H1 (cell line): Measurements from ENCODE around the gene RETREG1. TPM values are rescaled to one million over a fixed set of nuclear protein-coding genes. Genes with fewer than 3 reads are reported as not detected.
A peak's percentile ranks its signal among the peaks of the same experiment; 100 is the strongest.

Source experiments
- CTCF ChIA-PET: fragments of 300-600 bp; sonication (Branson Sonifier 250); formaldehyde crosslinking; loops from one replicate; lab custom pipeline; 2021; ENCODE audit not compliant: partially characterized antibody; lab: Charles Lee
- POLR2A ChIA-PET: fragments of 300-600 bp; sonication (Branson Sonifier 250); formaldehyde crosslinking; loops from one replicate; lab custom pipeline; 2021; ENCODE audit warnings: inconsistent platforms; ENCODE audit not compliant: partially characterized antibody; lab: Charles Lee
- DNase-seq, 2 experiments: peaks; one replicate each; pipeline versions ENCODE4 v3.0.0 to v3.0.0-alpha.2; 2010 to 2022; ENCODE audit warnings: low spot score in 2 of 2, low read depth in 1 of 2, mixed read lengths in 1 of 2
- FAIRE-seq: peaks from 2 replicates; lab custom pipeline; 2011; peaks lifted over from hg19 to GRCh38; lab: Jason Lieb, UNC
- H2AFZ ChIP-seq: 2 replicates; pipeline ENCODE4 v1.8.1; 2012; ENCODE audit warnings: low read length, inconsistent platforms
- H2AK5ac ChIP-seq: 2 replicates; pipeline ENCODE4 v1.6.1; 2013; ENCODE audit warnings: low read depth, low read length
- H2BK120ac ChIP-seq: replicated peaks from 2 replicates; pipeline ENCODE3; 2013; ENCODE audit warnings: low read depth, low read length, inconsistent platforms
- H2BK12ac ChIP-seq: 2 replicates; pipeline ENCODE4 v1.6.1; 2013; ENCODE audit warnings: low read depth, low read length
- H2BK15ac ChIP-seq: 2 replicates; pipeline ENCODE4 v1.6.1; 2013; ENCODE audit warnings: low read length
- H2BK20ac ChIP-seq: 2 replicates; pipeline ENCODE4 v1.6.1; 2013; ENCODE audit warnings: low read length
- H2BK5ac ChIP-seq: 2 replicates; pipeline ENCODE4 v1.6.1; 2013; ENCODE audit warnings: low read depth, low read length
- H3K14ac ChIP-seq: 2 replicates; pipeline ENCODE4 v1.6.1; 2013; ENCODE audit warnings: inconsistent platforms; ENCODE audit not compliant: insufficient read length
- H3K18ac ChIP-seq: 2 replicates; pipeline ENCODE4 v1.6.1; 2013; ENCODE audit warnings: low read length; ENCODE audit errors: extremely low read depth
- H3K23ac ChIP-seq: 2 replicates; pipeline ENCODE4 v1.6.1; 2013; ENCODE audit warnings: inconsistent platforms; ENCODE audit not compliant: insufficient read length
- H3K23me2 ChIP-seq: 2 replicates; pipeline ENCODE4 v1.6.1; 2013; ENCODE audit warnings: low read depth, low read length
- H3K27ac ChIP-seq: 2 replicates; pipeline ENCODE4 v1.6.1; 2011; ENCODE audit warnings: low read depth, low read length, inconsistent platforms
- H3K27me3 ChIP-seq, 4 experiments: replicated peaks in 1 of 4; 1 replicate in 1 of 4; 2 replicates in 3 of 4; pipeline versions ENCODE4 v1.6.1 to v1.8.1; 2011 to 2013; ENCODE audit warnings: low read length in 3 of 4, mild to moderate bottlenecking in 3 of 4, inconsistent platforms in 2 of 4, mixed read lengths in 2 of 4, moderate library complexity in 1 of 4; ENCODE audit not compliant: control insufficient read depth in 3 of 4, insufficient read depth in 3 of 4; ENCODE audit errors: extremely low read depth in 1 of 4
- H3K36me3 ChIP-seq, 4 experiments: 2 replicates each; pipeline versions ENCODE4 v1.6.1 to v1.8.1; 2011 to 2013; ENCODE audit warnings: mild to moderate bottlenecking in 4 of 4, low read length in 3 of 4, moderate library complexity in 2 of 4, control low read depth in 1 of 4, inconsistent platforms in 1 of 4; ENCODE audit not compliant: insufficient read depth in 4 of 4, control insufficient read depth in 2 of 4
- H3K4ac ChIP-seq: replicated peaks from 2 replicates; pipeline ENCODE3; 2013; ENCODE audit warnings: low read length, low read depth, mixed read lengths, inconsistent platforms; ENCODE audit not compliant: insufficient read length
- H3K4me1 ChIP-seq, 4 experiments: replicated peaks in 1 of 4; 1 replicate in 1 of 4; 2 replicates in 3 of 4; pipeline versions ENCODE4 v1.6.1 to v1.8.1; 2011 to 2013; ENCODE audit warnings: low read length in 3 of 4, inconsistent platforms in 2 of 4, mixed read lengths in 1 of 4; ENCODE audit not compliant: insufficient read depth in 4 of 4, control insufficient read depth in 3 of 4
- H3K4me2 ChIP-seq, 2 experiments: 2 replicates each; pipeline versions ENCODE4 v1.6.1 to v1.8.1; 2011 to 2013; ENCODE audit warnings: low read depth in 2 of 2, low read length in 2 of 2, control low read depth in 1 of 2, inconsistent platforms in 1 of 2, mild to moderate bottlenecking in 1 of 2; ENCODE audit not compliant: insufficient read depth in 1 of 2
- H3K4me3 ChIP-seq, 4 experiments: fragments of 200-600, 300-600 bp in 1 of 4; sonication (generic), shearing (Covaris generic), sonication (Bioruptor Twin) in 1 of 4; 2 replicates each; pipeline versions ENCODE4 v1.5.1 to v1.8.1; 2011 to 2016; ENCODE audit warnings: low read length in 4 of 4, low read depth in 3 of 4, control low read depth in 2 of 4, inconsistent platforms in 2 of 4, mild to moderate bottlenecking in 2 of 4, mixed read lengths in 1 of 4, moderate library complexity in 1 of 4; ENCODE audit not compliant: insufficient read depth in 2 of 4; ENCODE audit errors: extremely low read depth in 1 of 4
- H3K56ac ChIP-seq: replicated peaks from 2 replicates; pipeline ENCODE3; 2013; ENCODE audit warnings: low read depth, mild to moderate bottlenecking, mixed read lengths, low read length, inconsistent platforms; ENCODE audit not compliant: insufficient read length
- H3K79me1 ChIP-seq: 2 replicates; pipeline ENCODE4 v1.6.1; 2013; ENCODE audit warnings: low read depth, low read length, control low read depth
- H3K79me2 ChIP-seq, 2 experiments: 2 replicates each; pipeline versions ENCODE4 v1.6.1 to v1.8.1; 2012 to 2013; ENCODE audit warnings: low read length in 2 of 2, mild to moderate bottlenecking in 2 of 2, inconsistent platforms in 1 of 2; ENCODE audit not compliant: insufficient read depth in 2 of 2, control insufficient read depth in 1 of 2
- H3K9ac ChIP-seq, 4 experiments: replicated peaks in 1 of 4; 1 replicate in 1 of 4; 2 replicates in 3 of 4; pipeline versions ENCODE4 v1.6.1 to v1.8.1; 2011 to 2013; ENCODE audit warnings: low read depth in 3 of 4, low read length in 3 of 4, control low read depth in 2 of 4, mild to moderate bottlenecking in 2 of 4, moderate library complexity in 2 of 4, inconsistent platforms in 1 of 4; ENCODE audit errors: extremely low read depth in 1 of 4
- H3K9me3 ChIP-seq, 2 experiments: 2 replicates each; pipeline versions ENCODE4 v1.6.1 to v1.8.1; 2012 to 2013; ENCODE audit warnings: mild to moderate bottlenecking in 2 of 2, moderate library complexity in 2 of 2, control low read depth in 1 of 2, inconsistent platforms in 1 of 2, low read depth in 1 of 2, low read length in 1 of 2, mixed read lengths in 1 of 2; ENCODE audit not compliant: insufficient read depth in 2 of 2
- H4K20me1 ChIP-seq, 2 experiments: replicated peaks in 1 of 2; 2 replicates each; pipeline versions ENCODE3 to v1.8.1; 2011 to 2013; ENCODE audit warnings: inconsistent platforms in 2 of 2, low read length in 2 of 2, mild to moderate bottlenecking in 1 of 2; ENCODE audit not compliant: insufficient read depth in 2 of 2, control insufficient read depth in 1 of 2
- H4K5ac ChIP-seq: 2 replicates; pipeline ENCODE4 v1.6.1; 2013; ENCODE audit warnings: low read length, low read depth, mixed read lengths, inconsistent platforms; ENCODE audit not compliant: insufficient read length
- H4K8ac ChIP-seq: 2 replicates; pipeline ENCODE4 v1.8.0; 2013; ENCODE audit warnings: mild to moderate bottlenecking, moderate library complexity, low read length, inconsistent platforms; ENCODE audit not compliant: insufficient read depth; ENCODE audit errors: extremely low read depth
- H4K91ac ChIP-seq: replicated peaks from 2 replicates; pipeline ENCODE3; 2013; ENCODE audit warnings: low read length, mixed read lengths, inconsistent platforms; ENCODE audit not compliant: insufficient read length
- ASH2L ChIP-seq: fragments of 200-600, 300-600 bp; sonication (generic); IDR thresholded peaks from one replicate; pipeline ENCODE4 v1.7.1; 2017; ENCODE audit warnings: low read length
- EZH2 ChIP-seq: fragments of 200-600 bp; sonication (generic); IDR thresholded peaks from 2 replicates; pipeline ENCODE4 v1.7.1; 2012; ENCODE audit warnings: low read depth, mild to moderate bottlenecking, moderate library complexity, low read length, inconsistent platforms; ENCODE audit not compliant: severe bottlenecking
- GABPA ChIP-seq: IDR thresholded peaks from 2 replicates; pipeline ENCODE4 v1.6.1; 2011; ENCODE audit warnings: mild to moderate bottlenecking, low read length, moderate library complexity, borderline replicate concordance; ENCODE audit not compliant: insufficient read depth
- PHF8 ChIP-seq: fragments of 200-600 bp; sonication (generic); conservative IDR thresholded peaks from 2 replicates; pipeline ENCODE4 v1.7.1; 2012; ENCODE audit warnings: low read depth, mild to moderate bottlenecking, inconsistent platforms, low read length, moderate library complexity
- SP2 ChIP-seq: IDR thresholded peaks from 2 replicates; pipeline ENCODE4 v1.6.1; 2012; ENCODE audit warnings: mild to moderate bottlenecking, low read length, inconsistent platforms
- SUZ12 ChIP-seq: fragments of 200-600 bp; sonication (generic); IDR thresholded peaks from 2 replicates; pipeline ENCODE4 v1.6.1; 2012; ENCODE audit warnings: mild to moderate bottlenecking, inconsistent platforms, low read length, moderate library complexity, mixed read lengths
- YY1 ChIP-seq: IDR thresholded peaks from 2 replicates; pipeline ENCODE4 v1.6.1; 2011; ENCODE audit warnings: low read depth, mild to moderate bottlenecking, low read length
- WGBS, 2 experiments: shearing (Covaris generic) in 1 of 2; methylation state at CpG; one replicate each; pipeline versions ENCODE4 v1.1.6 to v1.1.7; 2013 to 2015; ENCODE audit warnings: low lambda C conversion rate in 2 of 2, mixed read lengths in 2 of 2, inconsistent platforms in 1 of 2, low coverage in 1 of 2, missing lambda C conversion rate in 1 of 2; ENCODE audit not compliant: insufficient replicate concordance in 2 of 2, insufficient coverage in 1 of 2, insufficient read length in 1 of 2; ENCODE audit errors: extremely low coverage in 1 of 2, missing lambda C conversion rate in 1 of 2; 5-methylcytosine and 5-hydroxymethylcytosine counted together
- long read RNA-seq, 2 experiments: library from RNA in 1 of 2; library from capped mRNA in 1 of 2; stranded (forward); transcript quantifications; one replicate each; pipeline ENCODE4 v2.0.0, GENCODE V29; 2021; ENCODE audit warnings: inconsistent platforms in 1 of 2
- polyA minus RNA-seq, 3 experiments: library from RNA; depleted of rRNA, polyadenylated mRNA; stranded (reverse); fragments of >200 nt; gene quantifications; 1 replicate in 2 of 3; 2 replicates in 1 of 3; pipeline ENCODE4 v1.2.3, GENCODE V29; 2011
- polyA plus RNA-seq, 7 experiments: library from polyadenylated mRNA; depleted of rRNA in 3 of 7; stranded (reverse) in 5 of 7; unstranded in 2 of 7; fragments of >200 nt in 5 of 7; fragments of 200-250 nt in 2 of 7; gene quantifications; 1 replicate in 5 of 7; 2 replicates in 1 of 7; 4 replicates in 1 of 7; pipeline versions ENCODE4 v1.2.1 to v1.2.3, GENCODE V29; 2011 to 2013; ENCODE audit warnings: missing spikeins in 2 of 7, mixed read lengths in 2 of 7
- total RNA-seq: library from RNA; stranded (reverse); fragmentation: NEBNext Ultra II Directional; extraction: Animal tissue kit (Norgen Biotek cat#: 25700); gene quantifications from 2 replicates; pipeline ENCODE4 v1.2.1, GENCODE V29; 2021

RETREG1 gene, protein sequence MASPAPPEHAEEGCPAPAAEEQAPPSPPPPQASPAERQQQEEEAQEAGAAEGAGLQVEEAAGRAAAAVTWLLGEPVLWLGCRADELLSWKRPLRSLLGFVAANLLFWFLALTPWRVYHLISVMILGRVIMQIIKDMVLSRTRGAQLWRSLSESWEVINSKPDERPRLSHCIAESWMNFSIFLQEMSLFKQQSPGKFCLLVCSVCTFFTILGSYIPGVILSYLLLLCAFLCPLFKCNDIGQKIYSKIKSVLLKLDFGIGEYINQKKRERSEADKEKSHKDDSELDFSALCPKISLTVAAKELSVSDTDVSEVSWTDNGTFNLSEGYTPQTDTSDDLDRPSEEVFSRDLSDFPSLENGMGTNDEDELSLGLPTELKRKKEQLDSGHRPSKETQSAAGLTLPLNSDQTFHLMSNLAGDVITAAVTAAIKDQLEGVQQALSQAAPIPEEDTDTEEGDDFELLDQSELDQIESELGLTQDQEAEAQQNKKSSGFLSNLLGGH
- total RNA-seq (1.9 TPM in 2 replicates), polyA plus RNA-seq (2011; rRNA removed) (0.62 and 1.2 TPM in 2 replicates), polyA minus RNA-seq (2011; rRNA and poly(A)+ RNA removed) (1.7 and 2.8 TPM in 2 replicates)
- polyA plus RNA-seq (2011; cell fraction: cytosol; rRNA removed), result 1.4 TPM
- 0.98 TPM for polyA plus RNA-seq (2011; cell fraction: nucleus; rRNA removed)
- 1.0 to 1.7 TPM (median 1.2 TPM) in 4 replicates for polyA plus RNA-seq (2012, experiment 1 of 2)
- 0.09 TPM for polyA plus RNA-seq (2012, experiment 2 of 2)
- polyA plus RNA-seq (2013, experiment 1 of 2), result 5.1 TPM
- polyA plus RNA-seq (2013, experiment 2 of 2), result 5.5 TPM
- polyA minus RNA-seq (2011; cell fraction: cytosol; rRNA and poly(A)+ RNA removed), result 1.5 TPM
- 6.9 TPM for polyA minus RNA-seq (2011; cell fraction: nucleus; rRNA and poly(A)+ RNA removed)
- long read RNA-seq, experiment 1, partial matches to known transcripts, result 0 of 2 reads
- long read RNA-seq, experiment 1, other reads (novel, unspliced or antisense), result 1 of 2 reads
- long read RNA-seq, experiment 2, partial matches to known transcripts, result 0 of 2 reads
- long read RNA-seq, experiment 2, other reads (novel, unspliced or antisense), result 2 of 2 reads

DNA sequence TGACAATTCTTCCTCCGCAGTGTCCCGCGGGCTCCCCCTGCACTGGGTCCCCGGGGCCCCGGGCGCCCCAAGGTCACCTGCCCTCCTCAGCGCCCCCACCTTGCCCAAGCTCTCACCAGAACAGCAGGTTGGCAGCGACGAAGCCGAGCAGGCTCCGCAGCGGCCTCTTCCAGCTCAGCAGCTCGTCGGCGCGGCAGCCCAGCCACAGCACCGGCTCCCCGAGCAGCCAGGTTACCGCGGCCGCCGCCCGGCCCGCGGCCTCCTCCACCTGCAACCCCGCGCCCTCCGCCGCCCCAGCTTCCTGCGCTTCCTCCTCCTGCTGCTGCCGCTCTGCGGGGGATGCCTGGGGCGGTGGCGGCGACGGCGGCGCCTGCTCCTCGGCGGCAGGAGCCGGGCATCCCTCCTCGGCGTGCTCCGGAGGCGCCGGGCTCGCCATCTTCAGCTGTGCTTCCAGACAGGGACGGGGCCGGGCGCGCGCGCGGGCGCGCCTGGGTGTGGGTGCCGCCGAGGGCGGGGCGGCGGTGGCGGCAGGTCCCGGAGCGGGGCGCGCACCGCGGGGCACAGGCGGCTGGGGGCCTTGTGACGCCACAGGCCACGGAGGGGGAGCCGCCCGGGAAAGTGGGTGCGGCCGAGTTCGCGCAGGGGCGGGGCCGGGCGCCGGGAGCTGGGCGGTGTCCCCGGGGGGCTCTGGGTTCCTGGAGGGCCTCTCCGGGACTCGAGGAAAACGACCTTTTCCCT lies at the start of gene RETREG1:
Gene RETREG1, minus strand, starts transcription at position 462 of the 738 bp plus-strand sequence. Its CDS starts 26 bp downstream, at position 436.
- H2BK12ac ChIP-seq, result peak within 1 kb of the TSS; percentile 72; the same call in 1 of the 2 replicates
- 4% methylated on average over 60 of the region's 86 CpGs; no CpG with 5 or more reads in 1 of the 2 experiments for WGBS, 2 experiments
- peaks cover 16% of the 10 kb centered on the region for H3K23me2 ChIP-seq
- H3K14ac ChIP-seq, result no peak within 1 kb of the TSS
- H2AFZ ChIP-seq, result peak within 1 kb of the TSS; percentile 91
- no peaks in the 10 kb centered on the region for H3K9me3 ChIP-seq
- peak within 1 kb of the TSS in 1 of 4 experiments; percentile 22; a peak in 2 of 7 replicates for H3K9ac ChIP-seq
- H3K4me1 ChIP-seq, result peaks cover 4 to 15% (median 8%) of the 10 kb centered on the region in 4 experiments
- peak within 1 kb of the TSS; percentile 85 for H2BK15ac ChIP-seq
- no peak within 1 kb of the TSS for H2BK5ac ChIP-seq
- peak within 1 kb of the TSS; percentile 72 for H4K8ac ChIP-seq
- peak within 1 kb of the TSS; percentile 71 to 94 for H3K4me2 ChIP-seq
- FAIRE-seq (no peak), DNase-seq (peak in 1 of 2 experiments; percentile 75)
- peak within 1 kb of the TSS; percentile 43 for H3K18ac ChIP-seq
- H3K56ac ChIP-seq, result no peak within 1 kb of the TSS
- H2AK5ac ChIP-seq, result no peak within 1 kb of the TSS; the same call in 1 of the 2 replicates
- ChIA-PET CTCF (interaction anchor here (1.6 to 2.0 kb wide), 2 partner anchors 64 to 127 kb away, joined by 4 to 6 read pairs; no protein-coding TSS in a partner anchor), POLR2A (no interaction called here)
- no peak within 1 kb of the TSS for H4K91ac ChIP-seq
- peak within 1 kb of the TSS; percentile 87 for H3K4ac ChIP-seq
- no peak within 1 kb of the TSS for H4K5ac ChIP-seq
- H3K4me3 ChIP-seq, result peak within 1 kb of the TSS; percentile 49 to 80 (median 74)
- no peak within 1 kb of the TSS for H2BK20ac ChIP-seq
- no peaks in the 10 kb centered on the region for H3K79me1 ChIP-seq
- no peak within 1 kb of the TSS for H3K27ac ChIP-seq
- peaks cover 7 to 37% (median 27%) of the 10 kb centered on the region in 4 experiments for H3K27me3 ChIP-seq
- peak within 1 kb of the TSS; percentile 35 for H3K23ac ChIP-seq
- H3K79me2 ChIP-seq, result no peaks in the 10 kb centered on the region
- no peak within 1 kb of the TSS for H2BK120ac ChIP-seq
- H4K20me1 ChIP-seq, result no peaks in the 10 kb centered on the region
- H3K36me3 ChIP-seq, result no peaks in the 10 kb centered on the region
- 0 out of 2 replicates have a peak, but pooled peaks have one; percentile 23 for TF ChIP-seq YY1
- peak; percentile 35; the same call in 1 of the 2 replicates for TF ChIP-seq GABPA
- TF ChIP-seq SP2, result no peak
- TF ChIP-seq PHF8, result 0 out of 2 replicates have a peak, but pooled peaks have one; percentile 33
- peak; percentile 79 for TF ChIP-seq ASH2L
- TF ChIP-seq EZH2, result peak; percentile 69
- TF ChIP-seq SUZ12, result peak; percentile 63
